ENCODE measurements around the gene TTLL1.

DNA sequence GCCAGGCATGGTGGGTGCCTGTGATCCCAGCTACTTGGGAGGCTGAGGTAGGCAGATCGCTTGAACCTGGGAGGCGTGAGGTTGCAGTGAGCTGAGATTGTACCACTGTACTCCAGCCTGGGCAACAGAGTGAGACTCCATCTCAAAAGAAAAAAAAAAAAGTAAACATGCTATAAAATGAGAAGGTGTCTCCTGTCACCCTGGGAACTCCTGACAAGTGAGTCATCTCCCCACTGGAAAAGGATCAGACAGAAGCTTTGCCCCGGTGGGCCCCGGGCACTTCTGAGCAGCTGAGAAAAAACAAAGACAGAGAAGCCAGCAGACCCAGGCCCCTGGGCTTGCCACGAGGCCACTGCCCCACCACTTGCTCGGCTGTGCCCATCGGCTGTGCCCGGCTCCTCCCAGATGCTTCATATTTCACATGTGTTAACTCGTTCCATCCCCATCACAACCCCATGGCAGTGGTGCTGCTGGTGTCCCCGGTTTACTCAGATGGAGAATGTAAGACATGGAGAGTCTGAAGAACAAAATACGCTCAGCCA is 22.3 kb downstream of the TTLL1 start:
- TF ChIP-seq, protein P1, sequence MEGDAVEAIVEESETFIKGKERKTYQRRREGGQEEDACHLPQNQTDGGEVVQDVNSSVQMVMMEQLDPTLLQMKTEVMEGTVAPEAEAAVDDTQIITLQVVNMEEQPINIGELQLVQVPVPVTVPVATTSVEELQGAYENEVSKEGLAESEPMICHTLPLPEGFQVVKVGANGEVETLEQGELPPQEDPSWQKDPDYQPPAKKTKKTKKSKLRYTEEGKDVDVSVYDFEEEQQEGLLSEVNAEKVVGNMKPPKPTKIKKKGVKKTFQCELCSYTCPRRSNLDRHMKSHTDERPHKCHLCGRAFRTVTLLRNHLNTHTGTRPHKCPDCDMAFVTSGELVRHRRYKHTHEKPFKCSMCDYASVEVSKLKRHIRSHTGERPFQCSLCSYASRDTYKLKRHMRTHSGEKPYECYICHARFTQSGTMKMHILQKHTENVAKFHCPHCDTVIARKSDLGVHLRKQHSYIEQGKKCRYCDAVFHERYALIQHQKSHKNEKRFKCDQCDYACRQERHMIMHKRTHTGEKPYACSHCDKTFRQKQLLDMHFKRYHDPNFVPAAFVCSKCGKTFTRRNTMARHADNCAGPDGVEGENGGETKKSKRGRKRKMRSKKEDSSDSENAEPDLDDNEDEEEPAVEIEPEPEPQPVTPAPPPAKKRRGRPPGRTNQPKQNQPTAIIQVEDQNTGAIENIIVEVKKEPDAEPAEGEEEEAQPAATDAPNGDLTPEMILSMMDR (IDR thresholded peaks at IDR 0.05) = no peak
- no peak for TF ChIP-seq POLR2A (IDR thresholded peaks at IDR 0.05)

Measured in Peyer's patch (tissue), 4 donors.